Neural cell (in vitro differentiated cells): Measurements from ENCODE around the gene TMEM52B. TPM values are rescaled to one million over a fixed set of nuclear protein-coding genes. Genes with fewer than 3 reads are reported as not detected.
"Not testable (repeated sequence)": the region's sequence is repeated elsewhere in the genome, so short reads cannot be mapped to it uniquely, and the experiment has no call there.

Source experiments
- H2AFZ ChIP-seq: fragments of 200-600, 300-800 bp; sonication (generic), shearing (Covaris generic); 2 replicates; pipeline ENCODE4 v1.6.0; 2014; ENCODE audit warnings: low read depth, mild to moderate bottlenecking, antibody characterized with exemption, low read length, moderate library complexity
- H3F3A ChIP-seq: fragments of 200-600 bp; shearing (Covaris generic); 2 replicates; pipeline ENCODE4 v1.6.1; 2016; ENCODE audit warnings: mild to moderate bottlenecking, moderate library complexity, mixed read lengths, antibody characterized with exemption, low read length; ENCODE audit not compliant: insufficient read depth, poor library complexity, severe bottlenecking
- H3K27ac ChIP-seq: fragments of 200-600, 300-800 bp; sonication (generic), shearing (Covaris generic); 2 replicates; pipeline ENCODE4 v1.5.1; 2014; ENCODE audit warnings: mild to moderate bottlenecking, low read length, moderate library complexity
- H3K27me3 ChIP-seq: fragments of 300-800, 200-600 bp; sonication (generic), shearing (Covaris generic); 2 replicates; pipeline ENCODE4 v1.6.0; 2014; ENCODE audit warnings: mild to moderate bottlenecking, low read depth, low read length, moderate library complexity; ENCODE audit not compliant: insufficient read depth
- H3K36me3 ChIP-seq: fragments of 300-800, 200-600 bp; sonication (generic), shearing (Covaris generic); 2 replicates; pipeline ENCODE4 v1.5.1; 2014; ENCODE audit warnings: mild to moderate bottlenecking, antibody characterized with exemption, low read length, moderate library complexity; ENCODE audit not compliant: insufficient read depth
- H3K4me2 ChIP-seq: fragments of 300-800, 200-600 bp; sonication (generic), shearing (Covaris generic); 2 replicates; pipeline ENCODE4 v1.6.0; 2014; ENCODE audit warnings: mild to moderate bottlenecking, low read length
- H3K4me3 ChIP-seq: fragments of 300-800, 200-600 bp; sonication (generic), shearing (Covaris generic); 2 replicates; pipeline ENCODE4 v1.5.1; 2014; ENCODE audit warnings: mild to moderate bottlenecking, low read length, moderate library complexity
- H3K79me2 ChIP-seq: fragments of 200-600 bp; shearing (Covaris generic); replicated peaks from 2 replicates; pipeline ENCODE4 v1.6.0; 2014; ENCODE audit warnings: mild to moderate bottlenecking, low read length, moderate library complexity; ENCODE audit not compliant: insufficient read depth
- H3K9ac ChIP-seq: fragments of 300-800, 200-600 bp; sonication (generic), shearing (Covaris generic); 2 replicates; pipeline ENCODE4 v1.6.1; 2016; ENCODE audit warnings: mild to moderate bottlenecking, low read length, mixed read lengths
- H3K9me2 ChIP-seq: fragments of 200-600 bp; shearing (Covaris generic); 2 replicates; pipeline ENCODE4 v1.6.1; 2016; ENCODE audit warnings: mild to moderate bottlenecking, low read length, mixed read lengths; ENCODE audit not compliant: insufficient read depth
- H3K9me3 ChIP-seq: fragments of 200-600, 300-800 bp; sonication (generic), shearing (Covaris generic); 2 replicates; pipeline ENCODE4 v1.6.1; 2016; ENCODE audit warnings: mild to moderate bottlenecking, mixed run types, low read length, moderate library complexity, mixed read lengths
- H4K20me1 ChIP-seq: fragments of 200-600 bp; shearing (Covaris generic); 2 replicates; pipeline ENCODE4 v1.6.1; 2016; ENCODE audit warnings: mild to moderate bottlenecking, mixed run types; ENCODE audit not compliant: insufficient read depth
- EP300 ChIP-seq: fragments of 450-650 bp; conservative IDR thresholded peaks from 2 replicates; pipeline ENCODE4 v1.6.1; 2014; ENCODE audit warnings: antibody characterized with exemption, mild to moderate bottlenecking, moderate library complexity; ENCODE audit not compliant: poor library complexity, severe bottlenecking
- EZH2 ChIP-seq: fragments of 200-600, 300-800 bp; shearing (Covaris generic), sonication (generic); IDR thresholded peaks from 2 replicates; pipeline ENCODE4 v1.6.1; 2014; ENCODE audit warnings: antibody characterized with exemption, low read length, borderline replicate concordance, mild to moderate bottlenecking; ENCODE audit not compliant: insufficient read depth, poor library complexity, severe bottlenecking
- MXI1 ChIP-seq: fragments of 450-650 bp; conservative IDR thresholded peaks from 2 replicates; pipeline ENCODE4 v1.6.1; 2014; ENCODE audit warnings: antibody characterized with exemption, mild to moderate bottlenecking; ENCODE audit not compliant: poor library complexity, severe bottlenecking
- POLR2AphosphoS5 ChIP-seq: IDR thresholded peaks from 2 replicates; pipeline ENCODE4 v1.6.1; 2012
- RAD21 ChIP-seq: fragments of 450-650 bp; conservative IDR thresholded peaks from 2 replicates; pipeline ENCODE4 v1.6.1; 2014; ENCODE audit warnings: antibody characterized with exemption, mild to moderate bottlenecking, moderate library complexity
- SMC3 ChIP-seq: fragments of 450-650 bp; conservative IDR thresholded peaks from 2 replicates; pipeline ENCODE4 v1.6.1; 2014; ENCODE audit warnings: antibody characterized with exemption, mild to moderate bottlenecking, moderate library complexity; ENCODE audit not compliant: poor library complexity
- TAF1 ChIP-seq: IDR thresholded peaks from 2 replicates; pipeline ENCODE4 v1.6.1; 2012; ENCODE audit warnings: low read depth
- polyA plus RNA-seq: library from polyadenylated mRNA; depleted of rRNA; stranded (reverse); fragments of >200 nt; gene quantifications from 2 replicates; pipeline ENCODE4 v1.2.3, GENCODE V29; 2014
- TF ChIP-seq, protein P1 (sequence below): IDR thresholded peaks from 2 replicates; pipeline ENCODE4 v1.6.1; 2012; ENCODE audit warnings: borderline replicate concordance
- TF ChIP-seq, protein P2 (sequence below): fragments of 450-650 bp; IDR thresholded peaks from 2 replicates; pipeline ENCODE4 v1.5.1; 2014; ENCODE audit warnings: antibody characterized with exemption, mild to moderate bottlenecking, moderate library complexity; ENCODE audit not compliant: poor library complexity, severe bottlenecking

TMEM52B gene
- polyA plus RNA-seq, 1 donor from 2014 or later = not detected

DNA sequence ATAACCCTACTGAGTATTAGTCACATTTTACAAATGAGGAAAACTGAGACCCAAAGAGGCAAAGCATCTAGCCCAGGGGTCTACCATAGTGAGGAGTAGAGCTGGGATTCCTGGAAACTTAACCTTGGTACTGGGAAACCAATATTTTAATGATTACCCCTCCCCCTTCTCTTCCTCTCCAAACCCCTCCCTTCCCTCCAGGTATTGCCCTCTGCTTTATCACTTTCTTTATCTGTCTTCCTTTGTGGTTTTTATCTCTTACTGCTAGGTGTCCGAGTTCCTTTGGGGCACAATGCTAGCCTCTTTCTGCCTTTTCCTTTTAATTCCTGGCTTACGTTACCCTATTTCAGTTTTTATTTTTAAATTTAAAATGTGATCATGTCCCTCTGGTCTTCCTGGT is 36.6 kb downstream of the TMEM52B start:
- Histone ChIP-seq H3F3A (no peaks in the 10 kb centered on the region), H3K79me2 (peaks cover 27% of the 10 kb centered on the region), H3K9ac (no peak overlapping the region), H3K27ac (no peak overlapping the region), H4K20me1 (no peaks in the 10 kb centered on the region), H3K9me2 (no peaks in the 10 kb centered on the region), H3K9me3 (no peaks in the 10 kb centered on the region), H3K4me2 (peak overlapping the region; percentile 57), H3K27me3 (no peaks in the 10 kb centered on the region), H2AFZ (no peak overlapping the region), H3K36me3 (no peaks in the 10 kb centered on the region), H3K4me3 (peak overlapping the region; percentile 96)
- TF ChIP-seq RAD21 (no peak), SMC3 (no peak), TAF1 (no peak), EZH2 (no peak), EP300 (no peak), MXI1 (no peak), POLR2AphosphoS5 (no peak)
- TF ChIP-seq, protein P1, sequence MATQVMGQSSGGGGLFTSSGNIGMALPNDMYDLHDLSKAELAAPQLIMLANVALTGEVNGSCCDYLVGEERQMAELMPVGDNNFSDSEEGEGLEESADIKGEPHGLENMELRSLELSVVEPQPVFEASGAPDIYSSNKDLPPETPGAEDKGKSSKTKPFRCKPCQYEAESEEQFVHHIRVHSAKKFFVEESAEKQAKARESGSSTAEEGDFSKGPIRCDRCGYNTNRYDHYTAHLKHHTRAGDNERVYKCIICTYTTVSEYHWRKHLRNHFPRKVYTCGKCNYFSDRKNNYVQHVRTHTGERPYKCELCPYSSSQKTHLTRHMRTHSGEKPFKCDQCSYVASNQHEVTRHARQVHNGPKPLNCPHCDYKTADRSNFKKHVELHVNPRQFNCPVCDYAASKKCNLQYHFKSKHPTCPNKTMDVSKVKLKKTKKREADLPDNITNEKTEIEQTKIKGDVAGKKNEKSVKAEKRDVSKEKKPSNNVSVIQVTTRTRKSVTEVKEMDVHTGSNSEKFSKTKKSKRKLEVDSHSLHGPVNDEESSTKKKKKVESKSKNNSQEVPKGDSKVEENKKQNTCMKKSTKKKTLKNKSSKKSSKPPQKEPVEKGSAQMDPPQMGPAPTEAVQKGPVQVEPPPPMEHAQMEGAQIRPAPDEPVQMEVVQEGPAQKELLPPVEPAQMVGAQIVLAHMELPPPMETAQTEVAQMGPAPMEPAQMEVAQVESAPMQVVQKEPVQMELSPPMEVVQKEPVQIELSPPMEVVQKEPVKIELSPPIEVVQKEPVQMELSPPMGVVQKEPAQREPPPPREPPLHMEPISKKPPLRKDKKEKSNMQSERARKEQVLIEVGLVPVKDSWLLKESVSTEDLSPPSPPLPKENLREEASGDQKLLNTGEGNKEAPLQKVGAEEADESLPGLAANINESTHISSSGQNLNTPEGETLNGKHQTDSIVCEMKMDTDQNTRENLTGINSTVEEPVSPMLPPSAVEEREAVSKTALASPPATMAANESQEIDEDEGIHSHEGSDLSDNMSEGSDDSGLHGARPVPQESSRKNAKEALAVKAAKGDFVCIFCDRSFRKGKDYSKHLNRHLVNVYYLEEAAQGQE = no peak
- TF ChIP-seq, protein P2, sequence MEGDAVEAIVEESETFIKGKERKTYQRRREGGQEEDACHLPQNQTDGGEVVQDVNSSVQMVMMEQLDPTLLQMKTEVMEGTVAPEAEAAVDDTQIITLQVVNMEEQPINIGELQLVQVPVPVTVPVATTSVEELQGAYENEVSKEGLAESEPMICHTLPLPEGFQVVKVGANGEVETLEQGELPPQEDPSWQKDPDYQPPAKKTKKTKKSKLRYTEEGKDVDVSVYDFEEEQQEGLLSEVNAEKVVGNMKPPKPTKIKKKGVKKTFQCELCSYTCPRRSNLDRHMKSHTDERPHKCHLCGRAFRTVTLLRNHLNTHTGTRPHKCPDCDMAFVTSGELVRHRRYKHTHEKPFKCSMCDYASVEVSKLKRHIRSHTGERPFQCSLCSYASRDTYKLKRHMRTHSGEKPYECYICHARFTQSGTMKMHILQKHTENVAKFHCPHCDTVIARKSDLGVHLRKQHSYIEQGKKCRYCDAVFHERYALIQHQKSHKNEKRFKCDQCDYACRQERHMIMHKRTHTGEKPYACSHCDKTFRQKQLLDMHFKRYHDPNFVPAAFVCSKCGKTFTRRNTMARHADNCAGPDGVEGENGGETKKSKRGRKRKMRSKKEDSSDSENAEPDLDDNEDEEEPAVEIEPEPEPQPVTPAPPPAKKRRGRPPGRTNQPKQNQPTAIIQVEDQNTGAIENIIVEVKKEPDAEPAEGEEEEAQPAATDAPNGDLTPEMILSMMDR = no peak

DNA sequence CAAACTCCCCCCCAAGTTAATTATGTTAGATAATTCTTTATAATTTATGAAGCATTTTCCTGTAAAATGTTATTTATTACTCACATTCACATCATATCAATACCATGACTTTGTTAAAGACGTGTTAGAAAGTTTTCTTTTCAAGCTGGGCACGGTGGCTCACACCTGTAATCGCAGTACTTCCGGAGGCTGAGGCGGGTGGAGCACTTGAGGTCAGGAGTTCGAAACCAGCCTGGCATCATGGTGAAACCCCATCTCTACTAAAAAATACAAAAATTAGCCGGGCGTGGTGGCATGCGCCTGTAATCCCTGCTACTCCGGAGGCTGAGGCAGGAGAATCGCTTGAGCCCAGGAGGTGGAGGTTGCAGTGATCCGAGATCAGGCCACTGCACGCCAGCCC is 37.1 kb downstream of the TMEM52B start:
- H3F3A ChIP-seq, H3K9ac ChIP-seq, H2AFZ ChIP-seq, H3K27ac ChIP-seq, H4K20me1 ChIP-seq, H3K27me3 ChIP-seq, H3K4me3 ChIP-seq, H3K4me2 ChIP-seq, H3K36me3 ChIP-seq, H3K9me2 ChIP-seq, H3K9me3 ChIP-seq: not testable (repeated sequence)
- peaks cover 27% of the 10 kb centered on the region for H3K79me2 ChIP-seq

DNA sequence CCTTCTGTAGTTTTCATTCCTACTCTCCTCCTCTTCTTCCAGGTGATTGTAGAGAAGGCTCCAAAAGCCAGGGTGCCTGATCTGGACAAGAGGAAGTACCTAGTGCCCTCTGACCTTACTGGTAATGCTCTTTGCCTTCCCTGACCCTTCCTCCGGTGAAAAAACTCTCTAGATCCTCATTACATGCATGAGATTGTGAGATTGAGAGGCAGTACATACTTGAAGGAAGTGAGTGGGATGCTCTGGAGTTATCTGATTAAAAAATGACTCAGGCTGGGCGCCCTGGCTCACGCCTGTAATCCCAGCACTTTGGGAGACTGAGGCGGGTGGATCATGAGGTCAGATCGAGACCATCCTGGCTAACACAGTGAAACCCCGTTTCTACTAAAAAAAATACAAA is 39.2 kb downstream of the TMEM52B start:
- Histone ChIP-seq H3F3A (no peaks in the 10 kb centered on the region), H3K79me2 (peaks cover 27% of the 10 kb centered on the region), H3K4me2 (no peak overlapping the region), H3K27me3 (no peaks in the 10 kb centered on the region), H3K9ac (no peak overlapping the region), H2AFZ (no peak overlapping the region), H3K4me3 (no peak overlapping the region), H3K9me3 (no peaks in the 10 kb centered on the region), H3K9me2 (no peaks in the 10 kb centered on the region), H4K20me1 (peaks cover 3% of the 10 kb centered on the region), H3K27ac (no peak overlapping the region), H3K36me3 (peaks cover 8% of the 10 kb centered on the region)
- no peak for TF ChIP-seq RAD21
- no peak for TF ChIP-seq SMC3
- no peak for TF ChIP-seq TAF1
- TF ChIP-seq EP300 = no peak
- no peak for TF ChIP-seq MXI1
- TF ChIP-seq EZH2 = no peak
- no peak for TF ChIP-seq POLR2AphosphoS5
